Fibroblast of skin of scalp (primary cell): ENCODE data around the gene EFNA5.
"Not testable (repeated sequence)": the region's sequence is repeated elsewhere in the genome, so short reads cannot be mapped to it uniquely, and the experiment has no call there.

ENCODE experiments used
- DNase-seq: peaks from one replicate; pipeline ENCODE4 v3.0.0-alpha.2; 2013

Gene EFNA5

DNA sequence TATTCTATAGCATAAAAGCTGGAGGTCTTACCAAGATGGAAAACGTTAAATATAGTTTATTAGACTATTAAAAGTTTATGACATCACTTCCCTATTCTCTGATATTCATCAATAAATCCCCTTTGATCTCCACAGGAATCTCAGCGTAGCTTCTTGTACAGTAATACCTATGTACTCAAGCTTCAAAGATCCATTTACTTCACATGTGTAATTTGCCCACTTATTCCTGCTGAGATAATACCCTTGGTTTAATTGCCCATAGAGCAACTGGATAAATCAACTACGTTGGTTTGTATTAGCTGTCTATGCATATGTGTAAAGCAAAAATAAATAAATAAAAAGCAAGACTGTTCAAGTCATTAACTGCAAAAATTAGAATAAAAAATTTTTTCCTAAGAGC, 219.7 kb downstream of the EFNA5 start:
- no peak for DNase-seq

DNA sequence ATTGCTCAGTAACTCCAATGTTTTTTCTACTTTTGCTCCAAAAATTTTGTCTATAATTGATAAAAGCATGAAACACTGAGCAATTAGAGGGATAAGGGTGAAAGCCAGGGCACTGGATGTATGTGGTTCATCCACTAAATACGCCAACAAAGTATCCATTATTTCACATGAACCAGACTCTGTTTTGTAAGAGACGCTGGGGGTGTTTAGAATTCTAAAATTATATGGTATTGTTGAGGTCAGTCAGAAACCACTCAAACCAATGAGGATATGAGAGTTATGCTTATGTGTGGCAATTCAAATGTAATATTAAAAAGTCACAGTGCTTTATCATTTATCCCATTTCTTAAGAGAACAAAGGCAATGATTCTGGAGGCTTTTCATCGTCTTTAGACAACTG, 220.2 kb downstream of the EFNA5 start:
- no peak for DNase-seq

DNA sequence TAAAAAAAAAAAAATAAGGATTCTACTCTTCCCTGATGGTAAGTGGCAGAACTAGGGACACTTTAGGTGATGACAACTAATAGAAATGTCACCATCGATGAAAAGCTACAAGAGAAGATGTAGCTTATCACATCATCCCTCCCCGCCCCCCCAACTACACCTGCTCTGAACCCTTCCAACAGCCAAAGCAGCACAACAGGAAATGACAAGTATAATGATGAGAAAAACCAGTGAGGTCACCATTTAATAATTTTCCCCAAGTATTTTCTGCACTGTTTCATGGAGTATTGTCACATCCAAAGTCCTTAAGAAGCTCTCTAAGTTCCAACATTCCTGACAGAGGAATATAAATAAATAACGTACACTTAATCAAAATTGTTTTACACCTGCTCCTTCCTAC, 221.4 kb downstream of the EFNA5 start:
- no peak for DNase-seq

DNA sequence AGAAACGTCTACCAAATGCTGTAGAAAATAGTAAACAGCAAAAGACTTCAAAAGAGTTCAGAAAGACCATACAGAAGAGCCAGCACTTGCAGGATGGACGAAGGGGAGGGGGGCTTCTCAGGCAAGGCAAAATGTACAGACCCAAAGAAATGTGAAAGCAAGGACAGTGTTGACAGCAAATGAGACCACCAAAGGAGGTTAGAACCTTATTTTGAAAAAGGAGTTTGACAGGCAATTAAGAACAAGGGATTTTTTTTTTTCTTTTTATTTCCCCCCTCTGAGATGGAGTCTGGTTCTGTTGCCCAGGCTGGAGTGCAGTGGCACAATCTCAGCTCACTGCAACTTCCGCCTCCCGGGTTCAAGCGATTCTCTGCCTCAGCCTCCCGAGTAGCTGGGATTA, 223.2 kb downstream of the EFNA5 start:
- DNase-seq = no peak

DNA sequence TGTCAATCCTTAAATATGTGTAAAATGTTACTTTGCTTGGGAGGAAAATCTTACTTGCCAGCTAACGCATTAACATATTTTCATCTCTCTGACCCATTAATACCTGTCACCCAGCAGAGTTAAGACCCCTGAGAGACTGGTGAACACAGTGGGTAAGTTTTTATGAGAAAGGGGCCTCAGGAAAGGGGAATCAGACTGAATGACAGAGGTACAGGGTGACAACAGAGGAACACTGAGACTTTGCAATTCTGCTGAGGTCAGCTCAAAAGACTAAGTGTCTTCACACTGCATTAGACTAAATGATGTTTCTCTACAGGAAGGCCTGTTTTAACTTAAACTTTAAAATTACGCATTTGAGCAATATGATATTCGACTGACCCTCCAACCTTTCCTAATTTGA, 223.8 kb downstream of the EFNA5 start:
- no peak for DNase-seq

DNA sequence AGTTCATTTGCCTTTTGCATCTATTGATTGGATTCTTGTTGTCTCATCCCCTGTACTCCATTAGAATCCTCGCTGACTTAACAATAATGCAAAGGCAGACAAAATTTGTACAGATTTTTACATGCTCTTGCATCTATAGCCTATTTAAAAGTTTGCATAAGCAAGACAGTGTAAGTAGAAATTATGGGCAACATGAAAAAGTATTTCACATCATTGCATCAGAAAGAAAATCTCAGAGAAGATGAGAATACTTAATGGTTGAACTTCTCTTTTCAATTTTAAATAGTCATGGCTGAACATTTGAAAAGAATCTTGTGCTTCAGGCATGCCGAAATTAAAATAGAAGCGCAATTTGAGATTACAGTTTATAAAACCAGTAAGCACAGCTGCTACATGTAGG, 226.4 kb downstream of the EFNA5 start:
- peak; percentile 36 for DNase-seq

DNA sequence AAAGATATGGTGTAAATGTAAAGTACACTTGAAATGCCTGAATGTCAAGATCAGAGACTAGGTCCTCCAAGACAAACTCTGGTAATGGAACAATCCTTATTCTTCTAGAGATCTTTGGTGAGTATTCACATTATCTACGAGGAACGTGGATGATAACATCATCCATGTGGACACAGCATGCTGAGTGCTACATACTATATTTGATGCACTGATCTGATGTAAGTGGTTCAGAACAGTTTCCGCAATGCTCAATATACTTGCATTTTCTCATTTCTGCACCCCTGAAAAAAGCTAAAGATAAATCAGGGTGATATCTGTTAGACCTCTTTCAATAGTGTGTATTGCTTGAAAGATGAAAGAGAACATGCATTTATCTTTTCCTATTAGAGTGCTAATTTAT, 226.8 kb downstream of the EFNA5 start:
- DNase-seq = no peak

DNA sequence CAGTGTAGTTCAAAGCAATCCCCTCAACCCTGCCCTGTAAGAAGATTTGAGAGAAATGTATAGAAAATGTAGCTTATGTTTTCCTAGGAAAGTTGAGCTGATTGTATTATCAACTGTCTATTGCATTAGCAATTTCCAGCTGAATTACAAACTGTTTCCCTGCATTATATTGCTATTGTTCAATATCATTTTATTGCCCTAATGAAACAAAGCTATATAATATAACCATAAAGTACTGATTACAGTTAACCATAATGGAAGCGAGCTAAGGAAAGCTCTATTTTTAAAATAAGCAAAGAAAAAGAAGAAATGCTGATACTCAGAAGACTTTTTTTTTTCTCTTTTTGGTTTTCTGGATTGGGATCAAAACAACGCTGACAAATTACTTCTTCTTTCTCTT, 228.3 kb downstream of the EFNA5 start:
- no peak for DNase-seq

DNA sequence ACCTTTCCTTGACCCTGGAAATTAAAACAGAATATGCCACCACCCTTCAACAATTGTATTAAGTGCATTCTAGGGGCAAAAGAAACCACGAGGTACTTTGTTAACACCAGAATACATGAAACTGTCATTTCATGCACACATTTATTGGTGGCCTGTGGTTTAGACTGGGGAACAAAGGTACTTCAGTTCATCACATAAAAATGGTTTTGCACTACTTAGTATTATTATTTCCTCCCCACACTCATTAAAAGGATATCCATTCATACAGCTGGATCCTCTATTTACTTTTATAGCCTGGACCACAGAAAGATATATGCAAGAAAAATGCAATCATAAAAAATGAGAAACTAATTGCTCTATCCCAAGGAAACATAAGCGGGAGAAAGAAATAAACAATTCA, 230.9 kb downstream of the EFNA5 start:
- DNase-seq = no peak

DNA sequence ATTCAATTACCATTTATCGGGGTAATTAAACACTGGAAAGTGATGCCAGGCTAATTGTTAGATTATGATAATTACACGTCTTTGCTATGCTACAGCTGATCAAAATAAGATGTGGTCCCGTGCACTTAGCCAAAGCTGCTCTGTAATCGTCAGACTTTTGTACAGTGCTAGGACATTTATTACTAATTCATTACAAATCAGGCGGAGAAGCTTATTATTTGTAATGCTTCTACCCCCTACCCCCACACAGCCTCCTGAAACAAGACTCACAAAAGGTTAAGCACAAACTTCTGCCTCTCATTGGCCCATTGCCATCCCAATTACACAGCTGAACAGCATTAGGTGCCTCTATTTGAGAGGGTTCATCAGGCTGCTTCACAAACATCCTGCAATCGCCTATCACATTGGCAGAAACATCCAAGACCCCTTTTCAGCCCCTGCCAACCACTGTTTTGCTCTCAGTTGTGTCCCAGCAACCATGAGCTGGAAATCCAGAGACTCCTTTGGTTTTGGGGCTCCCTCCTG, 232.7 kb downstream of the EFNA5 start:
- DNase-seq = no peak

DNA sequence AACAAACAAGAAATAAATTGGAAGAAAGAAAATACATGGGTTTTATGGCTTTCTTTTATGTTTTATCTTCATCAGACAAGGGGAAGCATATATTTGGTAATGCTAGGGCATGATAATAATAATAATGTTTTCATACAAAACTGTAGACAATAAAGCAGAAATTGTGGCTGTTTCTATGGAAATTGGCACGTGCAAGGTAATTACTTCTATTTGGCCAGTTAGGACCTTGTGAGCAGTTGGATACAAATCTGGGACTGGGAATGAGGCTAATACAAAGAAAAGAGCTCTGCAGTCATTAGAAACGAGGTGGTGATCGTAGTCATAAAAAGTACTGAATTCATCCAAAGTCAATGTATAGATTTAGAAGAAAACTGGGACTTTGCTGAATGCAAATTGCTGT, 233.6 kb downstream of the EFNA5 start:
- no peak for DNase-seq

DNA sequence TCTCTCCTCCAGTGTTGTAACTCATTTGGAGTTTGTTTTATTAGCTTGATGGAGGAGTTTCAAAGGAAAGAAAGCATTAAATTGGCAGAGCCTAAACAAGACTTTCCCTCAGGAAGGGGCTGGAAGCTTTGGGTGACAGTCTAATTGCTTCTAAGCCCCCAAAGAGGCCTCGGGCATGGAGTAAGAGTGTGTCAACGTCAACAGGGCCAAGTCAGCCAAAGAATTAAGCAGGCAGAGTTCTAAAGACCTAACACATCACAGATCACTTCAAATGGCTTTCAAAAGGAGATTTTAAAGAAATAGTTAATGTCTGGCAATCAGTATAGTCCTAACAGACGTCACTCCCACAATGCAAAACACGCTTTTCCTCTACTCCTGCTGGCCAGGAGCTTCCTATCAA, 234.5 kb downstream of the EFNA5 start:
- DNase-seq = no peak

DNA sequence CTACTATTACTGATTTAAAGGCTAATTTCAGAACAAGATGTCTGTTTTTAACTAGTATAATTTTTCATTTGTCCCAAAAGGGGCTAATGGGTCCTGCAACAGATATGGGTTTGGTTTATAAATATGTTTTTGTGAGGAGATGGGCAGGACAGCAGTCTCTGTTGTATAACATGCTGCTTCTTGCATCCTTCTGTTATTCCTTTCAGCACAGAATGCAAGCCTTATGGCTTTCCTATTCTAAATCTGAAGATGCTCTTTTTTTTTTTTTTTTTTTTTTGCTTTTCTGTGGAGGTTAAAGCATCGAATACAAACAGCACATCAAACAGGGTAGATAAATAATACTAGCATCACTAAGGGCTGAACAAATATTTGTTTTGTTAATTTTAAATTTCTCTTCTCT, 235.7 kb downstream of the EFNA5 start:
- DNase-seq = no peak

DNA sequence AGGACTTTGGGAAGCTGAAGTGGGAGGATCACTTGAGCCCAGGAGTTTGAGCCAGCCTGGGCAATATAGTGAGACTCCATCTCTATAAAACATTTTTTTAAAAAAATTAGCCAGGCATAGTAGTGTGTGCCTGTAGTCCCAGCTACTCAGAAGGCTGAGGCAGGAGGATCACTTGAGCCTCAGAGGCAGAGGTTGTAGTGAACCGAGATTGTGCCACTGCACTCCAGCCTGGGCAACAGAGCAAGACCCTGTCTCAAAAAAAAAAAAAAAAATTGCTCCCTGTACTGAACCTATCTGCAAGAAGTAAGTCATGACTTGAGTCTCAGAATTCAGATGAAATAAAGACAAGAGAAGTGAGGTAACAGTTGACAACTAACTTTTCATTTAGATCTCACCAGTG, 237.1 kb downstream of the EFNA5 start:
- DNase-seq = not testable (repeated sequence)

DNA sequence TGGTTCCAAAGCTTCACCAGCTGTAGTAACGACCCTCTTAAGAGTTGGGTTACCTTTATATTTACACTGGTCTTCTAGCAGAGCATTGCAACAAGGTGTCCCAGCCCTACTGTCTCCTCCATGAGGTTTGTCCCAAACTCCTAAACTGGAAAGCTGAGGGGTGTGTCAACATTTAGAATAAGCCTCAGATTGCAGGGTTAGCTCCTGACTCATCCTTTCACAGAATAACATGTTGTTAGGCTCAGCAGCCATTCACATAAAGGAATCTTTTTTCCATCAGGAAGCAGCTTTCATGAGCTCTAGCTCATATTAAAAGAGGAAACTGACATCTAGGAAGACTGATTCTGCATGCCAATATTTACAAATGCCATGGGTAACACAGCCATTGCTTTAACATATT, 238.7 kb downstream of the EFNA5 start:
- DNase-seq = peak; percentile 65

DNA sequence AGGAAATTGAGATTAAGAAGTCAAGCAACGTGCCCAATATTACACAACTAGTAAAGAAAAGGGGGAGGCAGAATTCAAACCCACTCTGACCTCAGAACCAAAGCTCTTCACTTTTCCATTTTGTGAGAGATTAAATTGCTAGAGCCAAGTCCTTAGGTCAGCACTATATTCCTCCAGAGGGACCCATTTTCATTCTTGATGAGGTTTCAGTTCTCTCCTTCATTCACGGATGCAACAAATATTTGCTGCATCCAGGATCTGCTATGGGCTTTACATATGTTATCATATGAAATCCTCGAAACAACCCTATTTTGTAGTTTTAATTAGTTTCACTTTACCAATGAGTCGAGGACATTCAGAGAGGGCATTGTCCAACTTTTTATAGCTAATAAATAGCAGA, 239.2 kb downstream of the EFNA5 start:
- no peak for DNase-seq

DNA sequence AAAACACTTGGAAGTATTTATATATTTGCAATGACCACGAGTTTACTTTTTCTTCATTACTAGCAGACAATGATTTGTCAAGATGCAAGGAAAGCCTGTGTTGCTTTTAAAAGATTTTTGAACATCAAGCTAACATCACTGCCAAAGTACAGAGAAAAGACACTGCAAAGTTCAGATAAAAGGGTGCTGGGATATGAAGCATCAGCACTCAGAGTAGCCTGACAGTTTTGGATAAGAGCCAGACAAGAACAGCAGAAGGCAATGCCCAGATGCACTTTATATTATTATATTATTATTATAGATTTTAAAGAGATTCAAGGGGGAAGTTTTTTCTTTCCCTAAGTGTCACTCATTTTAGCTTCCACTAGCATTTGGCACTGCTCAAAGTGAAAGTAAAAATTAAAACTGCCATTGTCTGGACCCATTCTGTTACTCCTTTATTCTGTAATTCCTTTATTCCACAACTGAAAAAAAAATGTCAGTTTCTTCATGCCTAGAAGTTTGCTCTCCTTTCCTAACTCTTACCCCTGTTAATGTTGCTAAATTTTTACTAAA, 240.6 kb downstream of the EFNA5 start:
- no peak for DNase-seq

DNA sequence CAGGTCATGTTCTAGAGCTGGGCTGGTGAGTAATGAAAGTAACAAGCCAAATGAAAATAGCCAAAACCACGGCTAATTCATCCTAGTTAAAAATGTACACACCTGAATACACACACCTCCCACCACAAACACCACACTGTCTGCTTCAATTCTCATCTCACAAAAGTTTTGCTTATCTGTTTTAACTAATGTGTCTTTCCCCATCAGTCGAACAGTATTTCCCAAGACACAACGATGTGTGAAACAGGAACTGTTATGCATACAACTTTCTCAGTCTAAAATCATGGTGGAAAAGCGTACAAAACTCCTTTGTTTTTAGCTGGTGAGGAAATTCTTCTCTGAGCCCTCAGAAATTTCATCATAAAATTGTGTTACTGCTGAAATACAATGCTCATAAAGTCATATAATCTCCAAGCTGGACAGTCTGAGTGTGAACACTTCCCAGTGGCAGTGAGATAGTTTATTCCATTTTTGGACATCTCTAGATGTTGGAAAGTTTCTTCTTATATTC, 242.4 kb downstream of the EFNA5 start:
- DNase-seq = no peak

DNA sequence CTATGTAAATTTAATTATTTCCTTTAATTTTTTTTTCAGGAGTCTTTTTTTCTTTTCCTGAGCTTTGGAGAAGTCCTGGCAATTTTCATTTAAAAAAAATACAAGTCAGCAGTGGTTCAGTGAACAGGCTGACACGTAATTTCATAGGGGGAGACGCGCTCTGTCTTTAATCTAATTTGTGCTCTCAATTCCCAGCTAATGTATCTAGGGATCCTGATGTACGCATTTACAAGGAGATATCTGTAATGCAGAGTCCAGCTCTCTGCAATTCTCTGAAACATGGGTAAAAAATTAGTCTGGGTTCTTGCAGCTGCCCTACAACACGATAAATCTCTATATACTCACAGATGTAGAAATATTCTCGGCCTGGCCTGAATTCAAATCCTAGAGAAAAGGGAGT, 243.9 kb downstream of the EFNA5 start:
- no peak for DNase-seq

DNA sequence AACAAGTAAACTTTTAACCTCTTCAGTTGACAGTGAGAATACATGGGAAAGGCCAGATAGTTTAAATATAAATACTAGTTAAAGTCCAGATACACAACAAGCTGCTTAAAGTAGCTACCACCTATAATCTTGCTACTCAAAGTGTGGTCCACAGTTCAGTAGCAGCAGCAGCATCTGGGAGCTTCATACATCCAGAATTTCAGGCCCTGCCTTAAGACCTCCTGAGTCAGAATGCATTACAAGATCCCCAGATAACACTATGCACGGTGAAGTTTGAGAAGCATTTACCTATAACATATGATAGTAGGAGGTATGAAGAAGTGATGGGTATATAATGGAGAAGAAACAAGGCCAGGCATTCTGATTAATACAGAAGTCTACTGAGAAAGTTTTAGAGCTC, 244.5 kb downstream of the EFNA5 start:
- DNase-seq = no peak

DNA sequence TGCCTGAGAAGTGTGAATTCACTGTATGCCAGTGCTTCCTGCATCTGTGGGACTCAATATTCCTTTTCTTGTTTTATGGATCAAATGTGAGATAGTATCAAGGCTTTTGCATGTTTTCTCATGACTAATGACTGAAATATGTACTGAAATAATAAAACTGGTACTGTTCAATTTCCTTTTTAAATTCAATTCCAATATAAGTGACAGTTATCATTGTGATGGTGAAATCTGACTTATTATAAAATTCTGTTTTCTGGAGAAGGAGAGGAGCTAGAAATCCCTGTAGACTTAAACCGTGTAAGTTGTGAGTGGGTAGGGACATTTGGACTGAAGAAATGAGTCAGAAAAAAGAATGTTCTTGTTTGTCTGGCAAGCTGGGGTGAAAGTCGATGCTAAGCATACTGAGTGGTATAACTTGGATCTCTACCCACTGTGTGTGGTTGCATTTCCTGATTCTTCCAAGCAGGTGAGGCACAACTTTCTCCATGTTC, 245.2 kb downstream of the EFNA5 start:
- DNase-seq = peak; percentile 77

DNA sequence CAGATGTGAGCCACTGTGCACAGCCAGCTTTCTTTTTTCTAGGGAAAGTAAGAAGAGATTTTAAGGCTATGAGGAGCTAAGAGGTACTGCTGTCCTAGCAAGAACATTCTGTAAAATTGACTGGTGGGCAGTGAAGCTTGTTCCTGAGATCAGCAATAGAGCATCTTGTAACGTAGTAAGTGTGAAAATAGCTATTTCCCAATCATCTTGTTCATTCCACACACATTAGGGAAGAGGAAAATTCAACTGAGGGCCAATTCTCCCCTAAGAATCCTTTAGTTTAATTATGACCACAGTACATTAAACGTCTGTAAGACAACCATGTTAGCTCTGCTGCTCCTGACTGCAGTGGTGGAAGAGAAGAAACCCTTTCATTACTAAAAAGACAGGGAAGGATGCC, 246.2 kb downstream of the EFNA5 start:
- peak; percentile 3 for DNase-seq

DNA sequence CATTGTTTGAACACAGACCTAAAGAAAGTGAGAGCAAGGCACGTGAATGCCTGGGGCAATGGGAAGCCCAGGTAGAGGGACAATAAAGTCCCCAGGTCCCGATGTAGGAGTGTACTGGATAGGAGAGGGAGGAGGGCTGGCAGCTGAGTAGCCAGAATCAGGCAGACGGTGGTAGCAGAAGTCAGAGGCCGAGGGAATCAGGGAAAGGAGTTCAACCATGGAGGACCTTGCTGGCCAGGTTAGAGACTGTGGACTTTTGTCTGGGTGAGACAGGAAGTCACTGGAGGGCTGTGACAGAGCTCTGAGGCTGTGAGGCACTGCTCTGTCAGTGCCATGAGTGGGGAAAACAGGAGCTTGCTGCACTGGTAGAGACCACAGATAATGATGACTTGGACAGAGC, 248.2 kb downstream of the EFNA5 start:
- no peak for DNase-seq

DNA sequence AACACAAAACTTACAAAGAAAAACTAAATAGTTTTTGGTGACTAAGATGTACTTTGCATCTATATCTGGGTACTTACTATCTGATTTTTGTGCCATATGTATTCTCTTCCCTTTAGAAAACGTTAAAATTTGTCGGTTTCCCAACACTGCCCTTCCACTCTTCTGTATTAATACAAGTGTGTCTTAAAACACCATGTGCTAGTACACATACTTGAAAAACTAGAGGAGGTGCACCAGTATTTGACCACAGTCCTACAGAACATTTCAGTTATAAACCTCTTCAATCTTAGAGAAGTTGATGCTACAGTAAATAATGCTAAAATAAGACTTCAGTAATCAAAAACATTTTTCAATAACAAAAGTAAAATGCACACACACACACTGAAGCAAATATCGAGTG, 251.2 kb downstream of the EFNA5 start:
- no peak for DNase-seq

DNA sequence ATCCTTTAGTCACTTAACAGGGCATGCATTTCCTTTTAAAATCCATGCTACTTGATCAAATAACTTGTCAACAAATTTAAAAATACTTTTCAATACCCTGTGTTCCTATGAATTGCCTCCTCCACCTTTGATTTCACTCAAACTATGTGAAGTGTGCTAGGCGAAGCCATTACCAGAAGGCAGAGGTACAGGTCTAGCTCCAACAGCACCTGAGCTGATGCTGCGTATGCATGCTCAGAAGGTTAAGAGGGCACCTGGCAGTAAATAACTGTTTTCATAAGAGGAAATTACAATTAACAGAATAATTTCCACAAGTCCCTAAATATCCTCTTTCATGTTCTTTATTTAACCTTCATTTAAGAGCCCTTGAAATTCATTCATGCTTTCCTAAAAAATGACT, 251.8 kb downstream of the EFNA5 start:
- no peak for DNase-seq
